ENCODE results near the gene IST1.
A peak's percentile ranks its signal among the peaks of the same experiment; 100 is the strongest.

The IST1 gene

GRCh38 chr16:71882505-71883167, 12.7 kb upstream of the IST1 start:
- peak; percentile 77 for DNase-seq

- DNase-seq: no peak
Measured at GRCh38 chr16:71883168-71883848, 12.0 kb upstream of the IST1 start.

- DNase-seq: peak; percentile 27
Measured at GRCh38 chr16:71883849-71884638, 11.3 kb upstream of the IST1 start, which contains the start of gene ZNF821. Gene ZNF821, minus strand, starts transcription at chr16:71884182. Its CDS starts 4,236 bp downstream, at chr16:71879946.

GRCh38 chr16:71885261-71885650, 10.1 kb upstream of the IST1 start:
- no peak for DNase-seq

GRCh38 chr16:71889147-71889546, 6.2 kb upstream of the IST1 start:
- no peak for DNase-seq

GRCh38 chr16:71893888-71894228, 1.5 kb upstream of the IST1 start:
- no peak for DNase-seq

GRCh38 chr16:71894229-71894920, 956 bp upstream of the IST1 start:
- peak; percentile 19 for DNase-seq

- DNase-seq: no peak
Measured at GRCh38 chr16:71895679-71896365, 491 bp downstream of the IST1 start.

- no peak for DNase-seq
Measured at GRCh38 chr16:71896764-71897368, 1.5 kb downstream of the IST1 start.

GRCh38 chr16:71899171-71899570, 3.8 kb downstream of the IST1 start:
- no peak for DNase-seq

- no peak for DNase-seq
Measured at GRCh38 chr16:71902656-71903365, 7.5 kb downstream of the IST1 start.

GRCh38 chr16:71903608-71904007, 8.3 kb downstream of the IST1 start:
- DNase-seq: no peak

- no peak for DNase-seq
Measured at GRCh38 chr16:71904239-71904638, 8.9 kb downstream of the IST1 start.

- DNase-seq: peak; percentile 16
Measured at GRCh38 chr16:71905765-71906164, 10.4 kb downstream of the IST1 start.

GRCh38 chr16:71911121-71911520, 15.8 kb downstream of the IST1 start:
- DNase-seq: no peak

GRCh38 chr16:71912534-71913275, 17.4 kb downstream of the IST1 start:
- no peak for DNase-seq

GRCh38 chr16:71914802-71915201, 19.5 kb downstream of the IST1 start:
- no peak for DNase-seq

- no peak for DNase-seq
Measured at GRCh38 chr16:71915350-71915749, 20.0 kb downstream of the IST1 start.

- no peak for DNase-seq
Measured at GRCh38 chr16:71916397-71916920, 21.1 kb downstream of the IST1 start.

GRCh38 chr16:71917900-71918299, 22.6 kb downstream of the IST1 start:
- DNase-seq: no peak

GRCh38 chr16:71919035-71919434, 23.7 kb downstream of the IST1 start:
- peak; percentile 13 for DNase-seq

Data from KG1 (cell line).